ENCODE measurements around the gene SPSB1.

- TF ChIP-seq CTCF (IDR thresholded peaks at IDR 0.05; ENCODE audit: poor library complexity, severe bottlenecking): no peak
- TF ChIP-seq EZH2 (IDR thresholded peaks at IDR 0.05; ENCODE audit: borderline replicate concordance, insufficient read depth, low read length, poor library complexity, severe bottlenecking): no peak
- no peak for TF ChIP-seq EP300 (conservative IDR thresholded peaks at IDR 0.05; ENCODE audit: poor library complexity, severe bottlenecking)
- TF ChIP-seq, protein P1, sequence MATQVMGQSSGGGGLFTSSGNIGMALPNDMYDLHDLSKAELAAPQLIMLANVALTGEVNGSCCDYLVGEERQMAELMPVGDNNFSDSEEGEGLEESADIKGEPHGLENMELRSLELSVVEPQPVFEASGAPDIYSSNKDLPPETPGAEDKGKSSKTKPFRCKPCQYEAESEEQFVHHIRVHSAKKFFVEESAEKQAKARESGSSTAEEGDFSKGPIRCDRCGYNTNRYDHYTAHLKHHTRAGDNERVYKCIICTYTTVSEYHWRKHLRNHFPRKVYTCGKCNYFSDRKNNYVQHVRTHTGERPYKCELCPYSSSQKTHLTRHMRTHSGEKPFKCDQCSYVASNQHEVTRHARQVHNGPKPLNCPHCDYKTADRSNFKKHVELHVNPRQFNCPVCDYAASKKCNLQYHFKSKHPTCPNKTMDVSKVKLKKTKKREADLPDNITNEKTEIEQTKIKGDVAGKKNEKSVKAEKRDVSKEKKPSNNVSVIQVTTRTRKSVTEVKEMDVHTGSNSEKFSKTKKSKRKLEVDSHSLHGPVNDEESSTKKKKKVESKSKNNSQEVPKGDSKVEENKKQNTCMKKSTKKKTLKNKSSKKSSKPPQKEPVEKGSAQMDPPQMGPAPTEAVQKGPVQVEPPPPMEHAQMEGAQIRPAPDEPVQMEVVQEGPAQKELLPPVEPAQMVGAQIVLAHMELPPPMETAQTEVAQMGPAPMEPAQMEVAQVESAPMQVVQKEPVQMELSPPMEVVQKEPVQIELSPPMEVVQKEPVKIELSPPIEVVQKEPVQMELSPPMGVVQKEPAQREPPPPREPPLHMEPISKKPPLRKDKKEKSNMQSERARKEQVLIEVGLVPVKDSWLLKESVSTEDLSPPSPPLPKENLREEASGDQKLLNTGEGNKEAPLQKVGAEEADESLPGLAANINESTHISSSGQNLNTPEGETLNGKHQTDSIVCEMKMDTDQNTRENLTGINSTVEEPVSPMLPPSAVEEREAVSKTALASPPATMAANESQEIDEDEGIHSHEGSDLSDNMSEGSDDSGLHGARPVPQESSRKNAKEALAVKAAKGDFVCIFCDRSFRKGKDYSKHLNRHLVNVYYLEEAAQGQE (IDR thresholded peaks at IDR 0.05; ENCODE audit: borderline replicate concordance): no peak
- TF ChIP-seq POLR2AphosphoS5 (IDR thresholded peaks at IDR 0.05): no peak
- no peak for TF ChIP-seq TAF1 (IDR thresholded peaks at IDR 0.05; ENCODE audit: low read depth)
- no peak for TF ChIP-seq SMC3 (conservative IDR thresholded peaks at IDR 0.05; ENCODE audit: poor library complexity)
These were observed 17.5 kb upstream of the SPSB1 start for GRCh38 chr1:9275161-9275560.

Measured in neural cell (in vitro differentiated cells).